ENCODE data around the gene DSCAML1. TPM values are rescaled to one million over a fixed set of nuclear protein-coding genes. Genes with fewer than 3 reads are reported as not detected.

The DSCAML1 gene
- total RNA-seq, 4 donors from 2014 or later: 0.29 to 29.1 (median 3.4) TPM

GRCh38 chr11:117428856-117429229 is 368.2 kb downstream of the DSCAML1 start:
- TF ChIP-seq POLR2A (IDR thresholded peaks at IDR 0.05) (no peak), CTCF (IDR thresholded peaks at IDR 0.05) (no peak)
- no peaks in the 10 kb centered on the region for H3K36me3 ChIP-seq
- H3K4me1 ChIP-seq: no peaks in the 10 kb centered on the region
- no peak for DNase-seq
- no peaks in the 10 kb centered on the region for H3K9me3 ChIP-seq
- no peak overlapping the region for H3K4me3 ChIP-seq
- intact Hi-C loops (cut with DNase I; ENCODE audit: low total_unique reads): loop anchor here (10.0 kb wide), 1 partner anchor 386 kb away; no protein-coding TSS in a partner anchor
- H3K27me3 ChIP-seq: no peaks in the 10 kb centered on the region
- H3K27ac ChIP-seq: no peak overlapping the region

- DNase-seq: no peak
- no peaks in the 10 kb centered on the region for H3K4me1 ChIP-seq
- H3K27ac ChIP-seq: no peak overlapping the region
- H3K4me3 ChIP-seq: no peak overlapping the region
- H3K36me3 ChIP-seq: no peaks in the 10 kb centered on the region
- intact Hi-C loops (cut with DNase I; ENCODE audit: low total_unique reads): loop anchor here (10.0 kb wide), 1 partner anchor 386 kb away; no protein-coding TSS in a partner anchor
- TF ChIP-seq POLR2A (IDR thresholded peaks at IDR 0.05): no peak
- no peak for TF ChIP-seq CTCF (IDR thresholded peaks at IDR 0.05)
- no peaks in the 10 kb centered on the region for H3K27me3 ChIP-seq
- H3K9me3 ChIP-seq: no peaks in the 10 kb centered on the region
These were observed 368.7 kb downstream of the DSCAML1 start for GRCh38 chr11:117428186-117428855.

GRCh38 chr11:117427356-117427874 is 369.6 kb downstream of the DSCAML1 start:
- no peaks in the 10 kb centered on the region for H3K36me3 ChIP-seq
- H3K27ac ChIP-seq: no peak overlapping the region
- intact Hi-C loops (cut with DNase I; ENCODE audit: low total_unique reads): loop anchor here (10.0 kb wide), 1 partner anchor 387 kb away; no protein-coding TSS in a partner anchor
- no peak for DNase-seq
- no peaks in the 10 kb centered on the region for H3K4me1 ChIP-seq
- TF ChIP-seq POLR2A (IDR thresholded peaks at IDR 0.05) (no peak), CTCF (IDR thresholded peaks at IDR 0.05) (no peak)
- no peaks in the 10 kb centered on the region for H3K9me3 ChIP-seq
- H3K4me3 ChIP-seq: no peak overlapping the region
- H3K27me3 ChIP-seq: no peaks in the 10 kb centered on the region

GRCh38 chr11:117426941-117427340 is 370.1 kb downstream of the DSCAML1 start:
- Histone ChIP-seq H3K27me3 (no peaks in the 10 kb centered on the region), H3K4me1 (no peaks in the 10 kb centered on the region), H3K4me3 (no peak overlapping the region), H3K36me3 (no peaks in the 10 kb centered on the region), H3K9me3 (no peaks in the 10 kb centered on the region), H3K27ac (no peak overlapping the region)
- DNase-seq: no peak
- intact Hi-C loops (cut with DNase I; ENCODE audit: low total_unique reads): loop anchor here (10.0 kb wide), 1 partner anchor 388 kb away; no protein-coding TSS in a partner anchor
- TF ChIP-seq CTCF (IDR thresholded peaks at IDR 0.05) (no peak), POLR2A (IDR thresholded peaks at IDR 0.05) (no peak)

- H3K9me3 ChIP-seq: no peaks in the 10 kb centered on the region
- no peaks in the 10 kb centered on the region for H3K4me1 ChIP-seq
- no peak overlapping the region for H3K4me3 ChIP-seq
- no peak overlapping the region for H3K27ac ChIP-seq
- peak; percentile 84 to 95 (median 87) for TF ChIP-seq CTCF (IDR thresholded peaks at IDR 0.05)
- TF ChIP-seq POLR2A (IDR thresholded peaks at IDR 0.05): no peak
- no peaks in the 10 kb centered on the region for H3K27me3 ChIP-seq
- no peaks in the 10 kb centered on the region for H3K36me3 ChIP-seq
- intact Hi-C loops (cut with DNase I; ENCODE audit: low total_unique reads): loop anchor here (10.0 kb wide), 1 partner anchor 389 kb away; no protein-coding TSS in a partner anchor
- peak; percentile 66 to 74 for DNase-seq
These were observed 370.7 kb downstream of the DSCAML1 start for GRCh38 chr11:117426297-117426685.

All from uterus (tissue), 4 donors.